Measurements from ENCODE around the gene FBXO39. TPM values are rescaled to one million over a fixed set of nuclear protein-coding genes. Genes with fewer than 3 reads are reported as not detected.
"Not testable (repeated sequence)": the region's sequence is repeated elsewhere in the genome, so short reads cannot be mapped to it uniquely, and the experiment has no call there.

Gene FBXO39
- total RNA-seq, 4 donors from 2014 or later, result 0.22 to 2.1 (median 1.1) TPM; not detected in 1

- no peak overlapping the region for H3K4me3 ChIP-seq (replicated peaks in 1 of 3)
- TF ChIP-seq CTCF (IDR thresholded peaks at IDR 0.05), result no peak
- no peak for TF ChIP-seq POLR2A (IDR thresholded peaks at IDR 0.05)
- no peaks in the 10 kb centered on the region for H3K27me3 ChIP-seq
- no peaks in the 10 kb centered on the region for H3K9me3 ChIP-seq
- intact Hi-C loops (cut with DNase I), result no loop called here
- H3K4me1 ChIP-seq, result peaks cover 0 to 19% of the 10 kb centered on the region in 2 donors
- no peaks in the 10 kb centered on the region for H3K36me3 ChIP-seq
- no peak for DNase-seq
- H3K27ac ChIP-seq, result no peak overlapping the region
- 91 to 98% methylated on average over 2 of the region's 2 CpGs for WGBS, 2 donors
Observed at GRCh38 chr17:6757747-6758146, 18.3 kb upstream of the FBXO39 start.

GRCh38 chr17:6761779-6762178 lies 14.2 kb upstream of the FBXO39 start:
- Histone ChIP-seq H3K27ac (no peak overlapping the region), H3K4me3 (replicated peaks in 1 of 3) (no peak overlapping the region), H3K9me3 (no peaks in the 10 kb centered on the region), H3K36me3 (peaks cover 3 to 11% of the 10 kb centered on the region in 2 donors), H3K27me3 (no peaks in the 10 kb centered on the region), H3K4me1 (peaks cover 0 to 5% of the 10 kb centered on the region in 2 donors)
- intact Hi-C loops (cut with DNase I), result no loop called here
- WGBS, 2 donors, result 74 to 81% methylated on average over 8 of the region's 8 CpGs
- TF ChIP-seq POLR2A (IDR thresholded peaks at IDR 0.05) (no peak), CTCF (IDR thresholded peaks at IDR 0.05) (no peak)
- no peak for DNase-seq

- H3K4me3 ChIP-seq (replicated peaks in 1 of 3), result no peak overlapping the region
- peaks cover 35 to 62% of the 10 kb centered on the region in 2 donors for H3K36me3 ChIP-seq
- no peak for TF ChIP-seq POLR2A (IDR thresholded peaks at IDR 0.05)
- TF ChIP-seq CTCF (IDR thresholded peaks at IDR 0.05), result no peak
- no peaks in the 10 kb centered on the region for H3K9me3 ChIP-seq
- no peak overlapping the region for H3K27ac ChIP-seq
- H3K4me1 ChIP-seq, result no peaks in the 10 kb centered on the region
- H3K27me3 ChIP-seq, result no peaks in the 10 kb centered on the region
- WGBS, 2 donors, result 95 to 98% methylated on average over 2 of the region's 2 CpGs
- intact Hi-C loops (cut with DNase I), result no loop called here
- DNase-seq, result no peak
Observed at GRCh38 chr17:6768447-6768846, 7.6 kb upstream of the FBXO39 start.

DNA sequence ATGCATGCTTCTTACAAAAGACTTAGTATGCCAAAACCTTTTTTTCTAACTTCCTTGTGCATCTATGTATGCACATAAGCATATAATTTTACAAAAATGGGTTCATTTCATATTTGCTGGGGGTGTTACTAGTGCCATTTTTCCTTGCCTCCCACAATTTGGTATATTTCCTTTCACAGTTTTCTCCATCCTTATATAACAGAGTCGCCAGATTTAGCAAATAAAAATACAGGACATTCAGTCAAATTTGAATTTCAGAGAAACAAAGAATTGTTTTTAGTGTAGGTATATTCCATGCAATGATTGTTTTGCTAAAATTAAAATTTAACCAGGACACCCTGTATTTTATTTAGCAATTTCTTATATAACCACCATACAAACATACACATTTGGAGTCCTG lies 4.0 kb upstream of the FBXO39 start:
- TF ChIP-seq POLR2A (IDR thresholded peaks at IDR 0.05) (no peak), CTCF (IDR thresholded peaks at IDR 0.05) (no peak)
- H3K27me3 ChIP-seq, result no peaks in the 10 kb centered on the region
- H3K36me3 ChIP-seq, result peaks cover 34 to 57% of the 10 kb centered on the region in 2 donors
- peaks cover 0 to 5% of the 10 kb centered on the region in 2 donors for H3K4me1 ChIP-seq
- H3K27ac ChIP-seq, result no peak overlapping the region
- intact Hi-C loops (cut with DNase I), result no loop called here
- no peaks in the 10 kb centered on the region for H3K9me3 ChIP-seq
- H3K4me3 ChIP-seq (replicated peaks in 1 of 3), result no peak overlapping the region
- WGBS, 2 donors, result 95 to 96% methylated on average over 1 of the region's 1 CpG
- no peak for DNase-seq

DNA sequence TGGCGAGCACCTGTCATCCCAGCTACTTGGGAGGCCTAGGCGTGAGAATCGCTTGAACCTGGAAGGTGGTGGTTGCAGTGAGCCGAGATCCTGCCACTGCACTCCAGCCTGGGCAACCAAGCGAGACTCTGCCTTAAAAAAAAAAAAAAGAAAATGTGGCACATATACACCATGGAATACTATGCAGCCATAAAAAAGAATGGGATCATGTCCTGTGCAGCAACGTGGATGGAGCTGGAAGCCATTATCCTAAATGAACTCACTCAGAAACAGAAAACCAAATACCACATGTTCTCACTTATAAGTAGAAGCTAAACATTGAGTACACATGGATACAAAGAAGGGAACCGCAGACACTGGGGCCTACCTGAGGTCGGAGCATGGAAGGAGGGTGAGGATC lies 1.1 kb upstream of the FBXO39 start:
- WGBS, 2 donors, result 96% methylated on average over 8 of the region's 8 CpGs
- H3K4me1 ChIP-seq; H3K27ac ChIP-seq; intact Hi-C loops (cut with DNase I); H3K9me3 ChIP-seq; DNase-seq; H3K27me3 ChIP-seq; H3K4me3 ChIP-seq (replicated peaks in 1 of 3): not testable (repeated sequence)
- peaks cover 28 to 37% of the 10 kb centered on the region in 2 donors for H3K36me3 ChIP-seq

- Histone ChIP-seq H3K27ac (no peak overlapping the region), H3K27me3 (no peaks in the 10 kb centered on the region), H3K4me3 (replicated peaks in 1 of 3) (no peak overlapping the region), H3K36me3 (no peaks in the 10 kb centered on the region), H3K4me1 (peaks cover 0 to 5% of the 10 kb centered on the region in 2 donors), H3K9me3 (no peaks in the 10 kb centered on the region)
- 57 to 65% methylated on average over 2 of the region's 2 CpGs for WGBS, 2 donors
- TF ChIP-seq CTCF (IDR thresholded peaks at IDR 0.05) (no peak), POLR2A (IDR thresholded peaks at IDR 0.05) (no peak)
- intact Hi-C loops (cut with DNase I), result no loop called here
- DNase-seq, result no peak
Observed at GRCh38 chr17:6779411-6779810, 3.4 kb downstream of the FBXO39 start.
